Hepatic stellate cell (primary cell): ENCODE data around the gene SMG6.

ENCODE experiments used
- DNase-seq: peaks from one replicate; pipeline ENCODE4 v3.0.0; 2011; ENCODE audit warnings: low spot score

The SMG6 gene

DNA sequence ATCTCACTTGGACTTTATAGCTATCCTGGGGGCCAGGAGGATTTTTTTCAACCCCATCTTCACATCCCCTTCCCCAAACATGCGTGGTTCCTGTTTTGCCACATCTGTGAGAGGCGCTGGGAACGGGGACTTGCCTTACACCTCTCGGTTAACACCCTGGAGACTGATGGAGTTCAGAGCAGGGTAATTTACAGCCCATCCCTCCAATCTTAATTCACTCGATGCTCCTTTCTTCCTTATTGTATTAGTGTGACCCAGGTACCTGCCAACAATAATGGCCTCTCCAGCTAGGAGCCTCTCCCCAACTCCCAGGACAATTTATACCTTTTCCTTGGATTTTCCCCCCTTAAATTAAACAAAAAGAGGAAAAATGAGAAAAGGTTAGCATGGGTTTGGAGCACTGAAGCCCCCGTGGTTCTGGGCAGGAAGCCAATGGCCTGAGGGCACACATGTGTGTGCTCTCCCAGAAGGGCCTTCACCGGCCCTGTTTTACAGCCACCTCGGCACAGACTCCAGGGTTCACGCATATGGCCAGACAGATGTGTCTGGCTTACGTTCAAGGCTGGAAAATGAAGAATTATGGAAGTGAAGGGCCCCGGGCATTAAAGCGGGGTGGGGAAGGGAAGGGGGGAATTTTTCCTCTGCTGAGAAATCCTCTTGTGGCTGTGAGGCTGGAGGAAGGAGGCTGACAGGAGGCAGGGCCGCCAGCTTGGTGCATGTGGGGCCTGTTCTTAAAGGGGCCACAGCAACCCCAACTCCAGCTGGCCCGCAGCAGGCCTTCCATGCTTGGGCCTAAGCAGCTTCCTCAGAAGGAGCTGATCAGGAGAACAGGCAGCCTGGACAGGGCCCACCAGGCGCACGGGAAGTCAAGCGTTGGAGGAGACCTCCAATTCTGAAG is 227.2 kb downstream of the SMG6 start:
- DNase-seq: no peak

DNA sequence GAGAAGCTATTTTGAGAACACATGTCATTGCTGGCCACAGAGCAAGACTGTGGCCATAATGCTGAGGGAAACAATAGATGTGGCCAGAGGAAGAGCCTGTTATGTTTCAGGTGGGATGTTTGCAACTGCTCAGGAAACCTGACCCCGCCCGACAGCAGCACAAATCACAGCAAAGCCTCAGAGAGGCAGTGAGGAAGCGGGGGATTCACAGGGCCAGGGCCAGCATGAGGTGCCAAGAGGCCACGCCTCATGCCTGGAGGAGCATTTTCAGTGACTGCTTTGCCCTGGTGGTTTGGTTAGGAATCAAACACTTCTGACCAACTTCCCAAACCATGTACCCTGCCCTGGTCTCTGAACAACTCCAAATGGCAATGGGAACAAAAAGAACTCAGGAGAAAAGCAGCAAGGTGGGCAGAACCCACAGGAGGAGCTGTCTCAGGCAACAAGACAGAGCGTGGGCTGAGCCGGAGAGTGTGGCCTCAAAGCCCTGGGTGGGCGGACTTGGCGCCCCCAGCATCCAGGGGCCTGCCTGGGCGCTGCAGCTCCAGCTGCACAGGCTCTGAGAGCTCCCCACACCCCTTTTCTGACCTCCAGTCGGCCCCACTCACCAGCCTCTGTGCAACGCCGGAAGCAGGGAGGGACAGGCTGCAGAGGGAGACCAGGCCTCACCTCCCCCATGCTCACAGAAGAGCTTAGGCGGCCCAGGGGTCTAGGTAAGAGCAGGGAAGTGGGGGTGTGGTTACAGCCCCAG is 228.1 kb downstream of the SMG6 start:
- DNase-seq: no peak

DNA sequence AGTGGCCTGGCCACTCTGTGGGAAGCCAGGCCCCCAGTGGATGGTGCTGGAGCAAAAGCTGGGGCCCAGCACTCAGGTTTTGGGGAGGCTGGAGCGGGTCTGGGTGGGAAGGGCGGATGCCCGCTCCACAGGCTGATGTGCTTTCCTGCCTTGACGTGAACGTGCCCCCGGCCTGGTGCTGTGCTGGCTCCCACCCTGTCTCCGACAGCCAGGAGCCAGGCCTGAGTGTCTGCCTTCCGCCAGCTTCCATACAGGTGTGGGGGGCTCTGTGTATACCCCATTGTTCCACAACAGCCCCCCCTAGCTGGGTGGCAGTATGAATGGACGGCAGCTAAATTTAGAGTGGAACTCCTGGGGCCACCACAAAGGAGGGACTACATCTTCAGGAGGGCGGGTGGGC is 228.7 kb downstream of the SMG6 start:
- no peak for DNase-seq

DNA sequence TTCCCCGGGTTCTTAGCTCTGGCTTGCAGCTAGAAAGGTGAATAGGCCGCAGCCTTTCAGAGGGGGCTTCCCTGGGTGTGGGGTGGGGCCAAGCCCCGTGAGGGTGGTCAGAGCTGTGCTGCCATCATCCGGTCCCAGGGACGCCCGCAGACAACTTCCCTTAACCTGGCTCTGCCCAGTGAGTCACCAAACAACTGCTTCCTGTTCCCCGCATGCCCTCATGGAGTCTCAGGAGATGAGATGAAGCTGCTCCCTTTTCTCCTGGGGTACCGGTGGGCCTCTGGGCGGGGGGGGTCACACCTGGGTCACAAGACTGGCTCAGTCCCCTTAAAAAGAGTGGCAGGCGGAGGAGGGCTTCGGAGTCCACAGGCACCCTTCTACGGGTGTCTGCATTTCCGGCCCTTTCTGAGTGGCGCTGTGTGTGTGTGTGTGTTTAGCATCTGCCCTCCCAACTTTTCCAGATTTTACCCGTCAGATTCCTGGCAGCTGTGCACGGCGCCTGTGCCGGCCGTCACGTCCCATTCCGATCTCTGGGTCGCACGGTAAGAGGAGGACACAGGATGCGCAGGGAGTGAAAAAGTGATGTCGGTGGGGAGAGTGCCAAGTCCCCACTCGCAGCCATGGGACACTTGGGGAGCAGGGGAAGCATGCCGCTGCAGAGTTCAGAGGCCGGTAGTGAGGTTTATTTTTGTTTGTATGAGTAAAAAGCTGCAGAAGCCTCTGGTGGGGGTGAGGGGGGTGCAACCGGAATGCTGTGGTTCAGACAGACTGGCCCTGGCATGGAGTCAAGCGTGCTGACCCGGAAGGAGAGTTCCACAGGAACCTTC is 231.9 kb downstream of the SMG6 start:
- peak; percentile 87 for DNase-seq

DNA sequence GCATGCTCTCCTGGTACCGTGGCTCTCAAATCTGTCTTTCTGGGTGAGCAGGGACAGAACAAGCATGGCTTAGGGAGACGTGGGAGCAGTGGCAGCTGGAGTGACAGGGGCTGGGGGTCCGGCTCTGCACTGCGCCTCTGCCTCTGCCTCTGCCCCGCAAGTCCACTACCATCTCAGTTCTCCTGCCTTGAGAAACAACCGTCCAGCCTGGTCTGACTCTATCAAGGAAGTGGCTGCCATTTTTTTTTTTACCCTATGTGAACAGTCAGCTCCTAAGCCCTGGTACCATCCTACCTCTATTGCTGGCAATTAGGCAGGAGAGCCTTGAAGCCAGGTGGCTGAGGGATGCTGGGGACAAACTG is 232.6 kb downstream of the SMG6 start:
- DNase-seq: no peak

DNA sequence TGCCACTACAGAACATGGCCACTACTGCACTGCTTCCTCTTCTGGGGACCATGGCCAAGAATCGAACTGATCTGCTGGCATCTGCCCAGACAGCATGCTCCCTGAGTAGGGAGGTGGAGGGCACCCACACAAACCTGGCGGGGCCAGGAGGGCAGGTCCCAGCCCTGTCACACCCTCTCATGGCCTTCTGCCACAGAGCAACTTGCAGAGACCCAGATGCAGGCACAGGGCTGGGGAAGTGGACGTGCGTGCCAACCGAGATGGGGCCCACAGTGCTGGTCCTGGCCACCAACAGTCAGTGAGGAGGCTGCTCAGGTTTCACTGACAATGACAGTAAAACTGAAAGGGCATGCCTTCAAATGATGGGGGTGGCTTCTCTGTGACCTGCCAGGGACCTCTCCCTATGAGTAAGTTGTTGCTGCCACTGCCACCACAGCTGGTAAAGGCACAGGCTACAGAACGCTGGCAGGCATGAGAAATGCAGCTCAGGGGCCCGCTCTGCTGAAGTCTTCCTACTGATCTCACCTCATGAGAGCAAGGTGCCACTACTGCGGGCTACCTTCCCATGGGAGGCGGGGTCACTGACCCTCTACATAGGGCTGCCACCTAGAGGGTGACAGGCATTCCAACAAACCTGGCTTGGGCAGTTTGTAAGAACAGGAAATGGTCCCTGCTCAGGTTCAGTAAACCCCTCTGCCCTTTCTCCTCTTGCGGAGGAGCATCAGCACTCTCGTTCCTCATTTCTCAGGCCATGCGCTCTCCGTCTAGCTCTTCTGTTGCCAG is 233.2 kb downstream of the SMG6 start:
- no peak for DNase-seq

DNA sequence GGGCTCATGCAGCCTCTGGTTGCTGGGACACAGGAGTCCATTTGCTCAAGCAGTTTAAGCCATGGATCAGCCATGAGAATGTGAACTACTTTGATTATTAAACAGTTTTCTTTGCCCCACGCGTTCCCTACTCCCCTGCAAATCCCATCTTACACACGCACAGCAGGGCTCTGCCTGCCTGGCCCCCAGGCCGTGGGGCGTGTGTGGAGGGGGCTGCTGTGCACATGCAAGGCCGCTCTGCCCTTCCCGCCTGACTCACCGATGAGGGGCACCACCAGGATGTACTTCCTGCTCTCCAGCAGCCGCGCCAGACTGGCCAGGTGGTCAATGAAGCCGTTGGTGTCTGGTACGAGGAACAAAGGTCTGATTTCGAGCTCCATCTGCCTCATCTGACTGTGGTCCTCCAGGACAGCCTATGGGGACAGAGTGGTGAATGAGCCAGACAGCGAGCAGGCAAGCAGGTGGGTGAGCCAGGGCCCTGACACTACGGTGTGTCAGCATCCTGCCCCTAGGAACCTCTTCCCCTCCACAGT is 235.0 kb downstream of the SMG6 start:
- no peak for DNase-seq

DNA sequence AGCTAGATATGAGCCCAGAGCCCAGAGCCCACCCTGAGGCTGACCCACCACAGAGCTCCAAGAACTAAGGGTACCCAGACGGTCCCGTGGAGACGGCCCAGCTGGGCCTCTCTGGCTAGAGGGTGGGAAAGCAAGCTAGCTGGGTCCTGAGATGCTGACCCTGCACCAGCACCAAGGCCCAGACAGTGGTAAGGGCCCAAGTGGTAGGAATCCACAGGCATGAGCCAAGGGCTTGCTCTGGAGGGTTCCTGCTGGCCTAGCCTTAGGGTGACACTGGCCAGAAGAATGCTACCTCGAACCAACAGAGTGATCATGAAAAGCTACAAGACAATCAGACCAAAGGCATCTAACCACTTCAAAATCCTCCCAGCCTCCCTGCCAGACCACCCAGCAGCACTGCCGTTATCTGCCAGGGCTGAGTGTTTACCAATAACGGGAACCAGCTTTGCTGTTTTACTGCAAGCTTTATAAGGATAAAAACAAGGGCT is 235.5 kb downstream of the SMG6 start:
- peak; percentile 80 for DNase-seq

DNA sequence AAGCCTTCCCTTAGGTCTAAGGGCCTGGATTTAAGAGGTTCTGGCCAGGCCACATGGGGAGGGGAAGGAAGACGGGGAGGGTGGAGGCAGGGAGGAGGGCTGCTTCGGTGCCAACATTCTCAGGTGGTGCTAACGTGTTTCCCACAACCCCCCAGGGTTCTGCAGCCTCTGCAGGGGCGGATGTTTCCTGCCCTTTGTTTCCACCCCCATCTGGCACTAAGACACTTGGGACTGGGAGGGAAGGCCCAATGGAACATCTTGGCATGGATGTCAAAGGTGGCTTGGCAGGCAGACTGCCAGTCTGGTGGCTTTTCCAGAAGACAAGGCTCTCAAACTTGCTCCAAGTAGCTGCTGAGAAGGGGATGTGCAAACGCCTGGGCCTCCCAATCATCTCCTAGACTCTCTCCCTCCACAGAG is 236.0 kb downstream of the SMG6 start:
- DNase-seq: no peak

DNA sequence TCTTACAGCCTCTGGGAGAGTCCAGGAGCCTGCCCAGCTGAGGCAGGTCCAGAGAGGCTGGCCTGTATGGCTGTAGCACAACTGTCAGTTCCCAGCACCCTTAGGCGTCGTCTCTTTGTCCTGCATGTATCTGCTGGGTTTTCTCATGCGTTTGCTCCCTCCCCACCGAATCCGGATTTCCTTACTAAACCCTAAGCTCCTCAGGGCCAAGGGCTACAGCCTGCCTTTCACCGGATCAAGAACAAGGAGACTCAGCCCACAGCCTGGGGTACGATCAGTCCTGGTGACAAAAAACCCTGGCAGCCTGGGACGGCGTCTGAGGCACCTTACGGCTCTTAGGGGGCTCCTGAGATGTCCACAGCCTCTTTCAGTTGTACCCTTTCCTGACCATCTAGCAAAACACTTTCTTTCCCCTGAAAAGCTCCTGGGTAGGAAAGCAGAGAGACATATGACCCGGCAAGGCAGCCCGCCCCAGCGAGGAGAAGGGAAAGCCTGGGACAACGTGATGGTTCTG is 236.5 kb downstream of the SMG6 start:
- DNase-seq: no peak

DNA sequence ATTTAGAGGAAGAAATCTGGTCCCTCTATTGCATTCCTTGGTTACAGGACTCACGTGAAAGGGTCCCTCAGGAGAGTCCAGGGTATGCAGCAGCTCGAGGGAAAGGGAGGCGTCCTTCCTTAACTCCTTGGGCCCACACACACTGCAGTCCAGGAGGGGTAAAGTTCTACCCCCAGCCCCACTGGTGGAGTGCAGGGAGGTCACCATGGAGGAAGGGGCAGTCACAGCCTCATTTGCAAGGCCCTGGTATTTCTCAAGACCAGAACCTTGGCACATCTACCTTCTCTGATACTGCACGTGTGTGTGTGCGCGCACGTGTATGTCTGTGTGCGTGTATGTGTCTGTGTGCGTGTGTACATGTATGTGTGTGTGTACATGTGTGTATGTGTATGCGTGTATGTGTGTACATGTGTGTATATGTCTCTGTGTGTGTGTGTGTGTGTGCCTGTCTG is 237.6 kb downstream of the SMG6 start:
- no peak for DNase-seq

DNA sequence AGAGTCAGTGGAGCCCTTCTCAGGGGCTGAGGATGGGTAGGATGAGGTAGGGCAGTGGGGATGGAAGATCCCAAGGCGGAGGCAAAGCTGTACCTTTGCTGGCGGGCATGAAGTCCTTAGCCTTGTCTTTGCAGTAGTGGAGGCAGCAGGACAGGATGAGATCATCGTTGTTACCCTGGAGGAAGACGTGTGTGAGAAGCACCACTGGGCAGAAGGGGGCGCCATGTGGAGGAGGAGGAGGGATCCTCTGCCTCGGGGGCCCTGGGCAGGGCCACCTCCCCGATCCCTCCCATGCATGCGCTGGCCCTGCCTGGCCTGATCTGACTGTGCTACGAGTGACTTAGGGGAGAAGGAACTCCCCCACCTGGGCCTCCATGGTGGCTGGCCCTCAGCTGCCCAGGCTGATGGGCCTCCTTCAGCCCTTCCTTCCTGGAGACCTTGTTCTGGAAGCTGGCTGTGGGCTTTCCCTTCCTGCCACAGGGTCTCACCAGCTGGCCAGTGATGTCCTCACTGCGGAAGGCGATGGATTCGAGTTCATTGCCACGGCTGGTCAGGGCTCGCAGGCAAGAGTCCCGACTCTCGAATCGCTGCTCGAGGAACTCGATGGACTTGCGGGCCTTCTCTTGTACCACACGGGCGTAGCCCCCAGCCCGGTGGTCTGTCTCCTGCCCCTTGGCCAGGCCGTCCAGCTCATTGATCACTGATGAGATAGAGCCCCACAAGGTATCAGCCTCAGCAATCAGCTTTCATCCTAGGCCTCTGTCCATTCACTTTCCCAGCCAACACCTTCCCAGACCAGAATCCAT is 238.4 kb downstream of the SMG6 start:
- DNase-seq: peak; percentile 78

DNA sequence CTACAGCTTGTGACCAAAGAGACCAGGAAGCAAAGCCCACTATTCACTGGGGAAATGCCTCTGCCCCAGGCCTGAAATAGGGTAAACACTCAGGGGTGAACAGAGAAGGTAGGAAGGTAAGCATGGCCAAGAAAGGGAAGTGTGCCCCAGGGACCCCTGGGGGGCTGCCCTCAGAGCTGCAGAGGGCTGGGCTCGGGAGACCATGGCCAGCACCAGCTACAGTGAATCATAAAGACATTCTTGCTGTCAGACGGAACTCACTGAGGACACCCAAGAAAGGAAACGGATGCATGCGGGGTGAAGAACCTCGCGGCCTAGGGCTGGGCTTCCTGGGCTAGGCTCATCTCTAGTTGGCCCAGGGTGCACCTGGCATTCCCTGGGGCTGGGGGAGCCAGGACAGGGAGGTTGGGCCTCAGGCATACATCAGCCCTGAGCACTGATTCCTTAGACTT is 239.0 kb downstream of the SMG6 start:
- no peak for DNase-seq

DNA sequence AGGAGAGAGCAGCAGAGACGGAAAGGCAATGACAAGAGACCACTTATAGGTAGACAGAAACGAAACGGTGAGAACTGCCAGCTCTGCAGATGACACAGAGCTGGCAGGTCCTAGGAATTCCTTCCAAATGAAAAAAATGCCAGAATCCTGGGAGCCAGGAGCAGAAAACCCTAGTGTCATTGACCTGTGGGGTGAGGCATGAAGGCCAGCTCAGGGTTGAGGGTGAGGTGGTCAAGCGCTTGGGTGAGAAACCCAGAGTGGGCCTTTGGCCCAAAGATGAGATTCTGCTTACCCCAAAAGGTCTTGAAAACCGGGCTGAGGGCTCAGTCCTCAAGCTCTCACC is 239.5 kb downstream of the SMG6 start:
- no peak for DNase-seq

DNA sequence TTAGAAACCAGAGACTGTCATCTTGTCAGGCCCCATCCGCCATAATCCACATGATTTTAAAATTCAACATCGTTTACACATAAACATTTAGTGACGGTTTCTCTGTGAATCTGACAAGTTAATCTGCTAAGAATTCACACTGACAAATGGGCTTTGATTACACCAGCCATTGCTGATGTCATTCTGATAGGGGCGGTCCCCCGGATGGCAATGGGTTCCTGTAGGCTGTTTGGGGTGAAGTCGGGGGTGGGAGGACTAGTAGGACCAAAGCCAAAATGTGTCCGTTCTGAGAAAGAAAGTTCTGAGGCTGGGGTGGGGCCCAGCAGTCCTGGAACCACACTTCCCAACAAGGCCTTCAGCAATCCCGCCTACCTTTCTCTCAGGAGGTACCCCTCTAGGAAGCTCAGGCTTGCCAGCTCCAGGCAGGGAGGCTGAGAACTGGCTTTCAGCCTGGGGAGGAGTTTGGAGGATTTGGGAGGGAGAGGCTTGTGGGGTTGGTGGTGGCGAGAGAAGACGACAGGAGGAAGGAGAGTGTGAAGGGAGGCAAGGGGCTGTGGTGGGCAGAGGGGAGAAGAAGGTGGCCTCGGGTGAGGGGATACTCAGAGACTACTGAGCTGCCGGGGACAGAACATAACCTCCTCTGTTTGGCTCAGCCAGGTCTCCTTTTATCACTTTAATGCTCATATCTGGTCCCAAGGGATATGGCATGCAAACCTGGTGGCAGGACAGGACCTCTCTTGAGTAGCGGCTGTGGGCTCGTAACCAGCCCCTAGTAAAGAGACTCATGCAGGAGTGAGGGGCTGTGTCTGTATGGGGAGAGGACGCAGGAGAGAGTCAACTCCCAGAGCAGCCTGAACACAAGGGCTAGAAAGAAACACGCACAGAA is 240.1 kb downstream of the SMG6 start:
- no peak for DNase-seq

DNA sequence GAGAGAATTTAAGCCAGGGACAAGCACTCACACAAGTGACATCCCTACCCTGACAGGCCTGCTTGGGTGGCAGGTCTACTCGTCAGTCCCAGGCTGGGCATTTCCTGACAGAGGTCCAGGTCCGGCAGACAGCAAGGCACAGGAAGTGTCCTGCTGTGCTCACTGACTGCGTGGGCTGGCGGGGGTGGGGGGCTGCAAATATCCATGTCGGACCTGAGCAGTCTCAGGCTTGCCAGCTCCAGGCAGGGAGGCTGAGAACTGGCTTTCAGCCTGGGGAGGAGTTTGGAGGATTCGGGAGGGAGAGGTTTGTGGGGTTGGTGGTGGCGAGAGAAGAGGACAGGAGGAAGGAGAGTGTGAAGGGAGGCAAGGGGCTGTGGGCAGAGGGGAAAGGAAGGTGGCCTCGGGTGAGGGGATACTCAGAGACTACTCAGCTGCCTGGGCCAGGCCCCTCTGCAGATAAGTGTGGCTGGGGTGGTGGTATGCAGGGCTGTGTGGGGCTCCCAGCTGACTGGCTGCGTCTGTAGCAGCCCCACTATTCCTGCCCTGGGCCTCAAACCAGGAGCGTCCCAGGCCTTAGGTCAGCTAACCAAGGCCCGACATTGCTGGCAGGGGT is 240.9 kb downstream of the SMG6 start:
- no peak for DNase-seq

DNA sequence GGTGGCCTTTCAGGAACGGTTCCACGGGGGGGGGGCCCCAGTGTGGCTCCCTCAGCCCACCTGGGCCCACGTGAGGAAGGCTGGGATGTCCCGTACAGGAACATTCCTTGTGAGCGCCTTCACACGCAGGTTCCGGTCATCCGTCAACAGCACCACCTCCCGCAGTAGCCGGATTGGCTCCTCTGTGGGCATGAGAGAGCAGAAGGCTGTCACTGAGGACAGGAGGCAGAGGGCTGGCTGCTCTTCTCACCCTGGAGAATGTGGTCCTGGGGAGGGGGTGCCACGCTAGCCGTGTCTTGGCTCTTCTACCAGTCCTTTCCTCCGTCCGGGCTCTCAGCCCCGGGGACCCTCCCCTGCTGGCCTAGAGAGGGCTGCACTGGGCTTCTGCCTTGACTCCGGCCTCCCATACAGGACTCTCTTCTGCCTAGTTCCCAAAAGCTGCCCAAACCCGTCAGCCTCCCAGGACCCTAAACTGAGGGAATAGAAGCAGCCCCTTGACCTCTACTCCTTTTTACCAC is 242.1 kb downstream of the SMG6 start:
- no peak for DNase-seq

DNA sequence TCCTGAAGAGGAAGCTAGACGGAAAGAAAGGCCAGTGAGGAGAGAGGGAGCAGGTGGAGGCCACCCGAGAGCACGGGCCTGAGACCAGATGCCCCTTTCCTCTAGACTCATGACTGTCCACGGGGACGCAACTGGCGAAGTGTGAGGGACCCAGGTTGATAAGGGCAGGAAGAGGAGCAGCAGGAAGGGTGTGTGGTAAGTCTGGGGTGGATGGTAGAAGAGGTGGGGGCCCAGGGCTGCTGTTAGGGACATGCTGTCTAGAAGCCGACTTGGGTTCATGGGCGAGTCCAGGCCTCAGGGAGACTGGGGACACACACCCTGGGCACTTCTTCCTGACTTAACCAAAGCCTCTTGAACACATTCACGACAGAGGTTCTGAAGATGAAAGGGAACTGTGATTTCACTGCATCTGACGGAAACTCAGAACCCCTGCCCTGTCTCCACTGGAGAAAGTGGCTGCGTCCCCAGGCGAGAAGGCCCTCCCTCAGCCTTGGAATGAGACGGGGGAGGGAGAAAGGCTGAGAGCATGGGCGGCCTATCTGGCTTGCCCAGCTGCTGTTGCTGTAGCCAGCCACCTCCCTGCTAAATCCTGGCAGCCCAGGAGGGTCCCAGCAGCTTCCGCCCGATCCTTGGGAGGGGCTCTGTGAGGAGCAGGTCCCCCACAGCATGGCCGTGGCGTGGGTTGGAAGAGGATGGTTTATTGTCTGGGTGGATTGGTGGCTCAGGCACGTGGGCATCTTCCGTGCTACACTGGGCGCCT is 242.7 kb downstream of the SMG6 start:
- DNase-seq: no peak
